NCI-H748 (cell line): ENCODE measurements around the gene SLC6A12.

Experiments used
- DNase-seq: peaks from one replicate; lab custom pipeline; 2025; ENCODE audit not compliant: unreplicated experiment; lab: John Stamatoyannopoulos, UW

Gene SLC6A12

GRCh38 chr12:198705-199104, 15.3 kb downstream of the SLC6A12 start:
- DNase-seq: no peak

- no peak for DNase-seq
These were observed 15.9 kb downstream of the SLC6A12 start for GRCh38 chr12:197911-198695.

GRCh38 chr12:197347-197746, 16.6 kb downstream of the SLC6A12 start:
- no peak for DNase-seq

- no peak for DNase-seq
These were observed 17.5 kb downstream of the SLC6A12 start for GRCh38 chr12:196436-196835.

- DNase-seq: no peak
These were observed 18.0 kb downstream of the SLC6A12 start for GRCh38 chr12:195951-196350.

GRCh38 chr12:195156-195555, 18.8 kb downstream of the SLC6A12 start:
- DNase-seq: no peak

GRCh38 chr12:194276-194675, 19.7 kb downstream of the SLC6A12 start:
- no peak for DNase-seq

GRCh38 chr12:193261-193660, 20.7 kb downstream of the SLC6A12 start:
- peak; percentile 31 for DNase-seq

GRCh38 chr12:191541-191940, 22.4 kb downstream of the SLC6A12 start:
- DNase-seq: no peak

- no peak for DNase-seq
These were observed 23.1 kb downstream of the SLC6A12 start for GRCh38 chr12:190881-191280.

GRCh38 chr12:189622-189962, 24.4 kb downstream of the SLC6A12 start:
- DNase-seq: no peak

- peak; percentile 74 for DNase-seq
These were observed 24.9 kb downstream of the SLC6A12 start for GRCh38 chr12:188910-189621.

- peak; percentile 48 for DNase-seq
These were observed 25.7 kb downstream of the SLC6A12 start for GRCh38 chr12:187986-188909.

- DNase-seq: no peak
These were observed 27.8 kb downstream of the SLC6A12 start for GRCh38 chr12:186006-186625.

GRCh38 chr12:185576-185955, 28.4 kb downstream of the SLC6A12 start:
- DNase-seq: no peak

- no peak for DNase-seq
These were observed 29.0 kb downstream of the SLC6A12 start for GRCh38 chr12:184811-185575.

GRCh38 chr12:182381-182892, 31.5 kb downstream of the SLC6A12 start:
- DNase-seq: no peak

- DNase-seq: no peak
These were observed 32.0 kb downstream of the SLC6A12 start for GRCh38 chr12:181921-182320.

GRCh38 chr12:180445-180844, 33.5 kb downstream of the SLC6A12 start:
- DNase-seq: no peak

GRCh38 chr12:179885-180284, 34.1 kb downstream of the SLC6A12 start:
- DNase-seq: no peak
